GM19099 (cell line): ENCODE data around the gene RAB43.

ENCODE experiments used
- POLR2A ChIP-seq: IDR thresholded peaks from 3 replicates; pipeline ENCODE4 v1.6.1; 2011; ENCODE audit warnings: low read depth; ENCODE audit not compliant: insufficient read length; ENCODE audit errors: extremely low read depth

The RAB43 gene

DNA sequence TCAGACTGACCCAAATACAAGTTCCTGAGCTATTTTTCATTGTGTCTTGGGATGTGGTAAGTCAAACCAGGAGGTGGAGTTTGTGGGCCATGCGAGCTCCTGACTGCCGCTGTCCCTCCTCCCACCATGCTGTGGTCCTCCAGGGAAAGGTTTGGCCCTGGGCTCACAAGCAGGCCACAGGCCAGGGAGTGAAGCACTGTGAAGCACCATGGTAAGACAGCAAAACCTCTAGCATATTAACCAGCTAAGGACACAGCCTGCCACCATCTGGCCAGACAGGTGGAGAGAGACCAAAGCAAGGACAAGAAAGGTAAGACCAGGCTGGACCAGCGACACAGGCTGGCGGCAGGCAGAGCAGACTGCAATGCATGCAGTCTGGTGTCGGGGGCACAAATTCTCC lies 15.3 kb downstream of the RAB43 start:
- no peak for TF ChIP-seq POLR2A

GRCh38 chr3:129105862-129106261 lies 15.7 kb downstream of the RAB43 start:
- no peak for TF ChIP-seq POLR2A

- no peak for TF ChIP-seq POLR2A
These were observed 17.0 kb downstream of the RAB43 start for GRCh38 chr3:129104498-129105079.

DNA sequence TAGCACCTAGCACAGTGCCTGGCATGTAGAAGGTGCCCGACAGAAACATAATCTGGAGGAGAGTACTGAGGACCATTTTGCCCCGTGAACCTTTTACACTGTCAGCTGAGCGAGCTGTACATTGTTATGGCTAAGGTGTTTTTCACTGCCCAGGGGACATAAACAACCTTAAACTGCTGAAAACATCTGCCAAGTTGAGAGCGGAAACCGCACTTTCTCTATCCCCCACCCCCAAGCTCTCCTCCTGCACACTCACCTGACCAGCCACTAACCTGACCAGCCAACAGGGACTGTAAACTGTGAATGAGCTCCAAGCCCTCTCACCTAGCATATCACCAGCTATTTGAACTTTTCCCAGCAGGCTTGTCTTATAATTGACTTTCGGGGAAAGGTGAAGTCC lies 17.6 kb downstream of the RAB43 start:
- no peak for TF ChIP-seq POLR2A

- TF ChIP-seq POLR2A: no peak
These were observed 18.3 kb downstream of the RAB43 start for GRCh38 chr3:129103296-129103695.

GRCh38 chr3:129101370-129102138 lies 20.1 kb downstream of the RAB43 start:
- no peak for TF ChIP-seq POLR2A

DNA sequence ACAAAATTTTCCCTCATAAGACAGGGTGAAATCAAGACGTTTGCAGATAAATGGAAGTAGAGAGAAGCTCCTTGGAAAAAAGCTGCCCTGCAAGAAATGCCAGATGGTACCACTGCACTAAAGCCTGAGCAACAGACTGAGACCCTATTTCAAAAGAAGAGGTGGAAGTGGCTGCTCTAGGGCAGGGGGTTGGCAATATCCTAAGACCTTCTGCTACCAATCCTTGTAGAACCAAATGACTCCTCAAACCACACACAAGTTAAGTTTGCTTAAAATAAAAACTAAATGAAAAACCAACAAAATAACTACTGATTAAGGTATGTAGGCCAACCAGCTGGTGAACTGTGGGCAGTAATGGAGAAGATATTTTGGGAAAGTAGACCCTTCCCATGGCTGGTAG lies 21.3 kb downstream of the RAB43 start:
- no peak for TF ChIP-seq POLR2A

DNA sequence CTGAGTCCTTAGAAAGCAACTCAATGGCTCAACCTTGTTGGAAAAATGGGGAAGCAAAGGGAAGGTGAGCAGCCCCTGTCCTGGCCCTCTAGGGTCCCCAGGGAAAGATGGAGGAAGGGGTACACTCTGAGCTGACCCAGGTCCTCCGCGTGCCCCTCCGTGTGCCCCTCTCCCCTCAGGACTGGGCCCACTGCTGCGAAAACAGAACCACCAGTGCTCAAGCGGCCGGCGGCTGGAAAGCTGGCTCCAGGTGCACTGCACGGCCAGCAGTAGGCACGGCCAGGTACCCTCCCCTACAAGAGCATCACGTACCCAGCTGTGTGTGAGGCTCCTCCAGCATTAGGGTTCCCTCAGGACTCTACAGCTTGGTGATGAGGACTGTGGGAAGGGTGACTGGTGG lies 26.3 kb downstream of the RAB43 start:
- no peak for TF ChIP-seq POLR2A

- TF ChIP-seq POLR2A: no peak
These were observed 34.4 kb downstream of the RAB43 start for GRCh38 chr3:129087138-129087702.

GRCh38 chr3:129085818-129086217 lies 35.8 kb downstream of the RAB43 start:
- TF ChIP-seq POLR2A: no peak

DNA sequence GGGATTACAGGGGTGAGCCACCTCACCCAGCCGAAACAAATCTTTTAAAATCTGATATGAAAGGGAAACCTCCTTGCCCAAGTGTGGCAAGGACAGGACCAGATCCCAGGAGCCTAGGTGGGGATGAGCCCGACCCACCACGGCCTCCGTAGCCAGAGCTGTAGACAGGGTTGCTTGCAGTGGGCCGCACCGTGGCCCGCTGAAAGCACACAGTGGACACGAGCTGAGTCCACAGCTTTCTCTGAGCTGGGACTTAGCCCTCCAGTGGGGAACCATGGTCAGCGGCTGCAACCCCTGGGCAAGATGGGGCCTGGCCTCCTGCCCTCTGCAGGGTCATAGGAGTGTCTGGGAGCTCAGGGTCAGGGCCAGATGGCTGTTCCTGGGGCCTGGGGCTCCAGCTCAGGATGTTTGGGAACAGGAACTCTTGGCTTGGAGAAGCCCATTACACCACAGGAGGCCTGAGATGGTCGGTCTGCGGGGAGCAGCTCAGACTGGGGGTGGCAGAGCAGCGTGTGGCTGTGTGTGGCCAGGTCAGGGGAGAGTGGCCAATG lies 36.4 kb downstream of the RAB43 start:
- TF ChIP-seq POLR2A: no peak

DNA sequence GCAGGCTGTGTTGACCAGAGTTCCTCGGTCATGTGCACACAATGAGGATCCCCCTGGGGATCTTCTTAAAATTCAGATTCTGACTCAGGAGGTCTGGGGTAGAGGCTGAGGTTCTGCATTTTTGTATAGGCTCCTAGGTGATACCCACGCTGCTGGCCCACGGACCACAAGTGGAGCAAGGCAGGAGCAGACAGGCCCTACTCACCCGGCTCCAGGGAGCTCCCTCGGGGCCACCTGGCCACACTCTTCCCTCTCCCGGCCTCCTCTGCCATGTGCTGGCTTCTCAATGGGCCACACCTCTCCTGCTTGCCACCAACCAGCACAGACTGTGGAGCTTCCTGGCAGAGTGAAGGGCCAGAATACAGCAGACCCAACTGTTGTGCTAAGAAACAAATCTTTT lies 37.1 kb downstream of the RAB43 start:
- TF ChIP-seq POLR2A: no peak

DNA sequence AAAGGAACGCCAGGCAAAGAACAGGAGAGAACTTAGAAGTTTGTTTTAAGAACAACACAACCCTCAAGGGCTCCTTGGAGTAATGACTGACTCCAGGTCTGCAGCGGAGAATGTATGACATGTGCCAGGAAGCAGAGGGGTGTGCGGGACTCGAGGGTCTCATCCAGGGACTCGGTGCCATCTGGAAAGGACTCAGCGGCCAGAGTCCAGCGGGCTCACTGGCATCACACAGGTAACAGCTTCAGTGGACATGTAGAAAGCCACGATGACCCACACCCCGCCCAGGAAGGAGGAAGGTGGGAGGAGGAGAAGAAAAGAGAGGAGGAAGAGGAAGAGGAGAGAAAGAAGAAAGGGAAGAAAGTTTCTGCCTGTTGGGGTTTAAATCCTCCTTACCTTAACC lies 39.6 kb downstream of the RAB43 start:
- no peak for TF ChIP-seq POLR2A

DNA sequence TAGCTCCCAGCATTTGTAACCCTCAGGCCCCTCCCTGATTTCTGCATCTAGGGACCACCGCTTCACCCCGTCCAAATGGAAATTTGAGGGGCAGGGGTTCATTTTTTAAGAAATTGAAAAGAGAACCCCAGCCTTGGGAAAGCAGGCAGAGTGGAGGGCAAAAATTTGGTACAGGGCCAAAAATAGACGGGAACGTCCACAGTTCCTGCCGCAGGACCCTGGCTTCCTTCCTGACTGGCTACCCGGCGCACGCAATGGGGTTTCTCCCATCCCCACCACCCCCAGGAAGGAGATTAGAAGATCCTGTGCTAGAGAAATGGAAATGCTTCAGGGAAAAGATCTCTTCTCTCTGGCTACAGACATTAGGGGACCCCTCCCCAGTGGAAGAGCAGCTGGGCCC lies 40.1 kb downstream of the RAB43 start:
- no peak for TF ChIP-seq POLR2A

DNA sequence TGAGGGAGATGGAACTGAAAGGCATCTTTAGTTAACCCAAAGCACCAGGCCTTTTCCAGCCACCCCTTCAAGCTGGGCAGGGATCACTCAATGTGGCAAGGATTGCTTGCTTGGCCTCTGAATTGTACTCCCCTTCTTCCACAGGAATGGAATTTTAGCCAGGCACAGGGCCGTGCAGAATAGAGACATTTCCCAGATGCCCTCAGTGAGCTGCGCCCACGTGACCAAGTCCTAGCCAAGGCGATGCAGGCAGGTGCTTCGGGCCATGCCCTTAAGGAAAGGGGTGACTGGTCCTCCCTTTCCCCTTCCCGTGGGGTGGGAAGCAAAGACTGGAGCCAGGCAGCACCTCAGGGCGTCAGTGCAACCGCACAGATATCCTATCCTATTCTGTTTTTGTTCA lies 43.1 kb downstream of the RAB43 start:
- no peak for TF ChIP-seq POLR2A

DNA sequence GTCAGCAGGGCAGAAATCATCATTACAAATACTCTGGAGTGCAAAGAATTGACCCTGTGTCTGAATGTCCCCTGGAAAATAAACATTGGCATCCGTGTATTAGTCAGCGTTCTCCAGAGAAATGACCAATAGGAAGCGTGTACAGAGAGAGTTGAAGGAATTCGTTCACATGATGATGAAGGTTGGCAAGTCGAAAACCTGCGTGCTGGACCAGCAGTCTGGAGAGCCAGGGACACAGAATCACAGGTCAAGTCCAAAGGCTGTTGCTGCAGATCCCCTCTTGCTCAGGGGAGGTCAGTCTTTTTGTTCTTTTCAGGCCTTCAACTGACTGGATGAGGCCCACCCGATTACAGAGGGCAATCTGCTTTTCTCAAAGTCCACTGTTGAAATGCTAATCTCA lies 44.4 kb downstream of the RAB43 start:
- TF ChIP-seq POLR2A: no peak
